ENCODE measurements around the gene OGFOD3. TPM values are rescaled to one million over a fixed set of nuclear protein-coding genes. Genes with fewer than 3 reads are reported as not detected.
A peak's percentile ranks its signal among the peaks of the same experiment; 100 is the strongest.

The OGFOD3 gene
- total and polyA plus RNA-seq, 9 of the 15 experiments (the other 6 are each of a cell fraction or from before 2014, with no cell fraction given) = 0.69 to 44.7 (median 18.9) TPM

GRCh38 chr17:82418001-82418986 is at the start of gene OGFOD3, which contains the start of gene HEXD (continued):
- TF ChIP-seq ZNF407 (IDR thresholded peaks at IDR 0.05; ENCODE audit: low read depth) = no peak
- TF ChIP-seq ZNF324 (CRISPR knock-in tag; IDR thresholded peaks at IDR 0.05) = no peak
- no peak for TF ChIP-seq ZNF174 (CRISPR knock-in tag; IDR thresholded peaks at IDR 0.05)
- TF ChIP-seq NONO (IDR thresholded peaks at IDR 0.05; ENCODE audit: low read depth in 2 of 2, low read length in 1 of 2) = peak; percentile 86 to 95
- no peak for TF ChIP-seq MXD1 (CRISPR knock-in tag; IDR thresholded peaks at IDR 0.05; ENCODE audit: borderline replicate concordance, poor library complexity, severe bottlenecking)
- no peak for TF ChIP-seq ZNF586 (CRISPR knock-in tag; conservative IDR thresholded peaks at IDR 0.05)
- TF ChIP-seq ZNF408 (CRISPR knock-in tag; IDR thresholded peaks at IDR 0.05; ENCODE audit: low read depth) = no peak
- TF ChIP-seq CBX2 (IDR thresholded peaks at IDR 0.05; ENCODE audit: insufficient read depth, low read length, poor library complexity, severe bottlenecking) = no peak
- no peak for TF ChIP-seq ZNF75A (CRISPR knock-in tag; IDR thresholded peaks at IDR 0.05)
- TF ChIP-seq PYGO2 (tag; IDR thresholded peaks at IDR 0.05) = no peak
- peak; percentile 69 for TF ChIP-seq THAP12 (CRISPR knock-in tag; IDR thresholded peaks at IDR 0.05)
- peak; percentile 92 for TF ChIP-seq POLR2G (IDR thresholded peaks at IDR 0.05; ENCODE audit: low read depth, low read length)
- TF ChIP-seq GABPB1 (CRISPR knock-in tag; IDR thresholded peaks at IDR 0.05) = no peak; the same call in 1 of the 2 replicates
- TF ChIP-seq ZNF584 (CRISPR knock-in tag; IDR thresholded peaks at IDR 0.05; ENCODE audit: low read depth) = no peak
- no peak for TF ChIP-seq HOXB6 (CRISPR knock-in tag; IDR thresholded peaks at IDR 0.05; ENCODE audit: borderline replicate concordance)
- TF ChIP-seq SMAD3 (CRISPR knock-in tag; conservative IDR thresholded peaks at IDR 0.05) = no peak
